NOMO-1 treated with DMSO at 0.1 percent for 48 hours (cell line): ENCODE data around the gene PTPRB.
A peak's percentile ranks its signal among the peaks of the same experiment; 100 is the strongest.

Experiments used
- DNase-seq: peaks from one replicate; lab custom pipeline; 2025; ENCODE audit not compliant: unreplicated experiment; lab: John Stamatoyannopoulos, UW

The PTPRB gene

GRCh38 chr12:70637303-70638085, at the start of gene PTPRB:
Gene PTPRB, minus strand, starts transcription at chr12:70637429. Its CDS starts 34 bp downstream, at chr12:70637395.
- no peak for DNase-seq

- DNase-seq = no peak
Measured at GRCh38 chr12:70686907-70687306, 49.7 kb upstream of the PTPRB start.

DNA sequence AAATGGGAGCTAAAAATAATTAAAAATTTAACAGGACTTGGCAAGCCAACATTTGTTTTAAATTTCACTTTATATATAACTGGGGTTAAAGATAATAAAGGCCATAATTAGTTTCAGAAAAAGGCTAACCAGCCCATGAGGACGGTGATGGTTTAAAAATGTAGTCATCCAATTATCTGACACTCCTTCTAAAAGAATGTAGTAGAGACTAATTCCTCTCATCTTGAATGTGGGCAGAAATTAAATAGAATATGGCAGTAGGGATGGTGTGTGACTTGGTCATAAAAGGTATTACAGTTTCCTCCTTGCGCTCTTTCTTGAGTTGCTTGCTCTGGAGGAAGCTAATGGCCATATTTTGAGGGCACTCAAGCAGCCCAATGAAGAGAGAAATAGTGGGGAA, 49.1 kb upstream of the PTPRB start:
- no peak for DNase-seq

GRCh38 chr12:70683976-70684375, 46.7 kb upstream of the PTPRB start:
- DNase-seq = no peak

DNA sequence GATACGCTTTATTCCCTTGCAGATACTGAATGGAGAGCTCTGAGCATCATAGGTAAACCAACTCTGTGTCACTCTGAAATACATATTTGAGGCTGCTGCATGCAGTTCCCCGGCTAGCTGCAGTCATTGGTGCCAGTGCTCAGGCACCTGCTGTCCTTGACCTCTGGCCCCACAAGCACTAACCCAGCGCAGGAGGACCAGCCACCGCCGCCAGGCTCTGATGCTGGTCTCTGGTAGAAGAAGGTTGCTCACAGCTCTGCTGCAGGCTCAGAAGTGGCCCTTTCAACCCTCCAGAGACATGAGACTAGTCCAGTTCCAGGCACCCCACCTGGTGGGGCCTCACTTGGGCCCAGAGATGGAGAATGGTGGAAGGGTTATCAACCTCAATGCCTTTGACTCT, 34.5 kb upstream of the PTPRB start:
- DNase-seq = no peak

DNA sequence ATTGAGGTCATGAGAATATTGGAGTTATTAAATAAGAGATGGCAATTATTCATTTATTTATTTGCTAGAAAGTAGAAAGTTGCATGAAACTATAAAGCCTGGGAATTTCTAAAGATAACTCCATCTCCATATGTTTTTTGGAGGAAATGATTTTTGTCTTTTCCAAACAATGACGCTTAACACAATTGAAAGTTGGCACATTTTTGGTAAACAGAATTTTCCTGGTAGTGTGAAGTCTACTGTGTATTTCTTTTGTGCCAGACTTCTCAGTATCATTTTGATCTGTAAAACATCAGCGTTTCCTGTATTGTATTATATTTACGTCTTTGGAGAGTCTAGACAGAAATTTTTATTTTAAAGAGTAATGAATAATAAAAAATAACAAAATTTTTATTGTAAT, 33.7 kb upstream of the PTPRB start:
- no peak for DNase-seq

DNA sequence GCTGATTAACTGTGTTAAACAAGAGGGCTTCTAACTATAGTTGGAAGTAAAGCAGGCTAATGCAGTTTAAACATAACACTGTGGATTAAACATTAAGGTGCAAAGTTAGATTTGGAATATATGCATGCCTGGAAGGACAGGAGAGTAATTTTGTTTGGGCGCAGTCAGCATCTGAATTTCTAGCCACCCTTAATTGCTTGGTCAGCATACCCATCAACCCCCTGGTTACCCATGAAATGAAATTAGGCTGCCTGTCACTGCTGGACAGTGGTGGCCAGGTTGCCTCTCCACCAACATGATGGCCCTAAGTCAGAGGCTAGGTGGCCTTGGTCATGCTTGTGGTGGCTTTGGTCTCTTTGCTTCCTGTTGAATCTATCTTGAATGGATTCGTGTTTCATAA, 30.0 kb upstream of the PTPRB start:
- DNase-seq = no peak

GRCh38 chr12:70666364-70666763, 29.1 kb upstream of the PTPRB start:
- DNase-seq = no peak

DNA sequence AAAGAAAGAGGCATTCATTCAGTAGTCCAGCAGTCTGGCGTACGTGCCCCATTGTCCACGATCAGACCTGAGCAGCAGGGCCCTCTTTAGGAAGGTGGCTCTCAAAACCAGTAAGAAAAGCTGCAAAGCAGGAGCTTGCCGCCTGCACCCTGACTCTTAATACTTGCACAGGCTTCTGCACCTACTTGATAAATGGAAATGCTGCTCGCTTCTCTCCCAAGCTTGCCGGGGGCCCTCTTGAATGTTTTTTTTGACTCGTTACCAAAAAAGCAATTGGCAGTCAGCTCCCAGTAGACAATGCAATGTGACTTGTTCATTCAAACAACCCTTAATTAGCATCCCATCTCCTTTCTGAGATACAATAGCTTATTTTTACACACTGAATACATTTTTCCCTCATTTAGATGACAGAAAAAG, 27.2 kb upstream of the PTPRB start:
- no peak for DNase-seq

DNA sequence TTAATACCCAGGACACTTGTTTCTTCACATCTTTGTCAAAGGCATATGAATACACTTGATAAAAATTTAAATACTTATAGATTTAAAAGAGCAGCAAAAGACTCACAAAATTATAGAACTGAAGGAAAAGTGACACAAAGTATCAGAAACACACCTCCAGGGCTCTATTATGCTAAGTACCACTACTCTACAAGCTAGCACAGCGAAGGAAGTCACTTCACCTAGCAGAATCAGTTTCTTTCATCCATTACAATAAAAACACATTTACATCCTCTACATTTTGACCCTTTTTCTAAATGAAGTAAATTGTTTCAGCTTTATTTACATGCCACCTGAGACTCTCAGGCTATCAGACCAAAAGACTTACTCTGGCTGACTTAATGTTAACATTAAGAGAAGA, 26.6 kb upstream of the PTPRB start:
- DNase-seq = no peak

DNA sequence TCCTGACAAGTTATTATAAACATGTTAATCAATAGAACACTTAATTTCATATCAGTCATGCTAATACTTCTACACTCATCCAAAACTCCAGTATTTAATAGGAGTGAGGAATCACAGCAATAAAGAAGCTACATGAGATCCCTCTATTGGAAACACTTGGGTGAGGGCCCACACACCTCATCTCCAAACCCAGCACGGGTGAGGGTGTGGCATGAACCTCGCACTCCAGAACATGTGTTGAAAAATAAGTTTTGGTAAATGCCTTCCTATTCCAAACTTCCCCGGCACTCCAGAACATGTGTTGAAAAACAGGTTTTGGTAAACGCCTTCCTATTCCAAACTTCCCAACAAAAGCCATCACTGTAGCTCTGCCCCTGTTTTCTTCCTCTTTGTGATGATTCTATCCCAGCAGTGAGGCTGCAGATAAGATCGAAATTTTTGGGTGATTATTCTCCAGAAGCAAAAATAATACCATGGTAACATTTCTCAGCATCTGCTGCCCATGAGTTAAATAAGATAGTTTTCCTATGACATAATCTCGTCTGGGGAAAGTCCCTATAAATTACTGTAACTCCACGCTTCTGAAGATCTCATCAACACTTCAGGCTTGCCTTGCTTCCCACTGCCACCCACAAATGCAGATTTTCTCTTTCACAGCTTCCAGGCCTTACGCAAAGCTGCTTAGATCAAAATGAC, 24.4 kb upstream of the PTPRB start:
- DNase-seq = no peak

- peak; percentile 16 for DNase-seq
Measured at GRCh38 chr12:70660620-70661219, 23.5 kb upstream of the PTPRB start.

- no peak for DNase-seq
Measured at GRCh38 chr12:70660002-70660604, 22.9 kb upstream of the PTPRB start.

DNA sequence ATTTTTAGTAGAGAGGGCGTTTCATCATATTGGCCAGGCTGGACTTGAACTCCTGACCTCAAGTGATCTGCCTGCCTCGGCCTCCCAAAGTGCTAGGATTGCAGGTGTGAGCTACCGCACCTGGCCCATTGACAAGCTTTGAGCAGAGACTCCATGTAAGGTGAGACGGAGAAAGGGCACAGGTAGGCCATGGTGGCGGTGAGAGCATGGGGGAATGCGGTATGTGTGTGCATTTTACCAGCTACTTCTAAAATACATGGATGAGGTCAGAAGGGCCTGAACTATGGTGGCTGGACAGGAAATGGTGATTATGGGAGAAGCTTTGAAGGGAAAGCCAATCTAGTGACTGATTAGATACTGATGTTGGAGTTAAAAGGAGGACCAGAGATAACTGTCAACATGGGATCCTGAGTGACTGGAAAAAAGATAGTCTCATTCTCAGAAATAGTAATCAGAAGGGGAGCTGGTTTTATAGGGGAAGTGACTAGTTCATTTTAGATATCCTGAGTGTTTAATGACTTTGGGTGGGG, 21.9 kb upstream of the PTPRB start:
- DNase-seq = no peak

DNA sequence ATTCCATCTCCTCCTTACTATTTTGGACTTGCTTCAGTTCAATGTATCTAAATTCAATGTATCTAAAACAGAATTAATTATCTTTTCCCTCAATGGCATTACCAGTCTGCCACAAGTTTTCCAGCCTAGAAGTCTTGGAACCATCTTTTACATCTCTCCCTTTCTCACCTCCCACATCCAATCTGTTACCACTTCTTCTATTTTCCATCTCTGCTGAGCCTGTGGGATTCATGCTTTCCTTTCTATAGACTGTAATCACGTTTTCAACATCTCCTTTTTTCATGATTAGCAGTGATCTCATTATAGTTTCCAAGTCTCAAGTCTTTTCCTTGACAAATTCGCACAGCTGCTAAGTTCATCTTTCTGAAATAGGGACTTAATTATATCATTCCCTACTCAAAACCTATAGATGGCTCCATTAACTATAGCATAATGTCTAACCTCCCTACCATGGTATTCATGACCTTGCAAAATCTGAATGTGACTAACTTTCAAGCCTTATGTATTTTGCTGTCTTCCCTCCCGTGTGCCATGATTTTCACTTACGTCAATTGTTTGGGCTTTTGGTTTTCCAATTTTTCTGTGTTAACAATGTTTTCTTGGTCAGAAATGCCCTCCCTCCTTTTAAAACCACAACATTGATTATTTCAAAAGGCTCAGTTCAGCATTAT, 20.5 kb upstream of the PTPRB start:
- DNase-seq = no peak

DNA sequence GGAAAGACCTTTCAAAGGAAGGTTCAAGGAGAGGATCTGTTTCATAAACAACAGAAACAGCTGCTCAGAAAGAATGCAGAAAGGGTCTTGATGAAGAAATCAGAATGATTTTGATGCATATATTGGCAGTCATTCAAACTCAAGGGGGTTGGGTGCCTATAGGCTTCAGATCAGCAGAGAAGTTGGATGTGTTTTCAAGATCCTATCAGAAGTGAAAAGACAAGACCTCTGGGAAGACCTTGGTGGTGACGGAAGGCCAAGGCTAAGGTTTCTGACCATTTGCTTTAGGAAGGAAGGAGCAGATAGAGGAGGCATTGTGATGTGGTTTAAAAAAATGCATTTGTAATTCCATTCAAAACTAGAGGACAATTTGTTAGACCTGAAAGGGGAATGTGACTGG, 15.2 kb upstream of the PTPRB start:
- DNase-seq = no peak

GRCh38 chr12:70648831-70649230, 11.6 kb upstream of the PTPRB start:
- DNase-seq = no peak

- DNase-seq = no peak
Measured at GRCh38 chr12:70648191-70648590, 11.0 kb upstream of the PTPRB start.

DNA sequence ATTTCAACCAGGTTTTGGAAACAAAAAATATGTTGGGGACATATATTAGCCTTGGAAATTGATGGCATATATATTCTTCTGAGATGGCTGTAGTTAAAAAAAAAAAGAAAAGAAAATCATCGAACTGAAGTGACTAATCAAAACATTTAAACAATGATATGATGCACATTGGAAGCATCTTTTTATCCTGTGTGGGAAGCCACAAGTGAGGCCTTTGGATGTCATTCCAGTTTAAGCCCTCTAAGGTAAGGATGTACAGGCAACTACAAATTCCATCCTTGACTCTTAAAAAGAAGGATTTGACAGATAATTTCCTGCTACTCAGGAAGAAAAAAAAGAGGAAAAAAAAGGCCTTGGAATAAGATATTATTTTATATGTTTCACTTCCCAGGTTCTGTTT, 9.6 kb upstream of the PTPRB start:
- no peak for DNase-seq

DNA sequence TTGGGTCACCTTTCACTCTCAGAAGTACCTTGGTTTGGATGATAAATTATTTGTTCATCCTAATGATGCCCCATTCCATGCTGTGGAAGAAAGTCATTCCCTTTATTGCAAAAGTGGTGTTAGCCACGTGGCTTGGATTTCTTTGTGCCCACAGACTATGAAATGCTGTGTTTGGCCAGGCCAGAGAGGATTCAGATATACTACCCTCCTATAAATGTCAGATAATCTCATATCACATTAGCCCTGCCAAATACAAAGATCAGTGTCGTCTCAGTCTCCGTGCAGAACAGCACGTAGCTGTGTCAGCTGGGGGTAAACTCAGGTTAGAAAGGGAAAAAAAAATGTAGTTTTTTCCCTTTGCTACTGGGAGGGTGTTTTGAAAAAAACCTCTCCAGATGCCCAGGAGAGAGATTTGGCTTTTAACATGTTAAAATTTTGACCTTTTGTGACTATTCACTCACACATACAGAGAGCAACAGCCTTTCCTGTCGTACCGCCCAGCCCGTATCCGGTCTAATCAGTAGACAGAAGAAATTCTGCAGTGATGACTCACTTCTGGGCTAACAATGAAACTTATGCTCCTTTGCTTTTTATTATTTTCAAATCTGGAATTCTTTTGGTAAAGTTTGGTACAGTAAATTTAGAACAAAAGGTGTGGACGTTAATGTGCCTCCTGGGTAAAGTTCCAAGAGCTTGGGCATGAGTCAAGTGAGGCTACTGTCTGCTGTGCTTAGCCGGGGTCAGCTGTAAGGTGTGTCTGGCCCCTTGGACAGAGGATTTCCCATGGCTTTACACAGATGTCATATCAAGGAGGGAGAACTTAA, 8.5 kb upstream of the PTPRB start:
- DNase-seq = no peak
